ENCODE results near the gene PTPN18.

- TF ChIP-seq CTCF (IDR thresholded peaks at IDR 0.05) (no peak), EZH2 (IDR thresholded peaks at IDR 0.05; ENCODE audit: borderline replicate concordance, insufficient read depth, low read depth, low read length, poor library complexity, severe bottlenecking) (no peak)
These were observed 23.0 kb downstream of the PTPN18 start for GRCh38 chr2:130378898-130379214.
